Panc1 (cell line): Measurements from ENCODE around the gene CNTN5. TPM values are rescaled to one million over a fixed set of nuclear protein-coding genes. Genes with fewer than 3 reads are reported as not detected.

Experiments used
- ATAC-seq: fragments of 200-7000 bp; cut with Tn5 transposase; 2 replicates; pipeline ENCODE4 v1.9.1; 2020; ENCODE audit warnings: mild to moderate bottlenecking, moderate library complexity
- BruUV-seq: library from RNA; stranded (reverse); fragments of 400-500 nt; replicated peaks from 2 replicates; lab custom pipeline; 2021; lab: Mats Ljungman, UMichigan
- CTCF ChIA-PET: fragments of 300-600 bp; sonication (Branson Sonifier 250); formaldehyde crosslinking; loops from one replicate; lab custom pipeline; 2022; ENCODE audit warnings: antibody characterized with exemption; lab: Charles Lee
- POLR2A ChIA-PET: fragments of 300-600 bp; sonication (Branson Sonifier 250); formaldehyde crosslinking; loops from one replicate; lab custom pipeline; 2022; ENCODE audit warnings: antibody characterized with exemption; lab: Charles Lee
- DNase-seq: peaks from one replicate; pipeline ENCODE4 v3.0.0-alpha.2; 2010; ENCODE audit warnings: low read depth, low spot score
- H3K27ac ChIP-seq: 2 replicates; pipeline ENCODE4 v1.5.1; 2011; ENCODE audit warnings: mild to moderate bottlenecking, low read length, inconsistent platforms
- H3K27me3 ChIP-seq: fragments of 200-500 bp; sonication (Bioruptor generic); 2 replicates; pipeline ENCODE4 v1.6.0; 2014; ENCODE audit warnings: low read length, inconsistent platforms; ENCODE audit not compliant: control insufficient read depth, insufficient read depth
- H3K36me3 ChIP-seq: fragments of 200-500 bp; sonication (Bioruptor generic); 2 replicates; pipeline ENCODE4 v1.5.1; 2014; ENCODE audit warnings: inconsistent platforms, mild to moderate bottlenecking, low read length, moderate library complexity; ENCODE audit not compliant: control insufficient read depth, insufficient read depth
- H3K4me1 ChIP-seq: 2 replicates; pipeline ENCODE4 v1.5.1; 2011; ENCODE audit warnings: inconsistent platforms, mild to moderate bottlenecking, low read length, moderate library complexity; ENCODE audit not compliant: control insufficient read depth, insufficient read depth
- H3K4me3 ChIP-seq, 2 experiments: 2 replicates each; pipeline ENCODE4 v1.5.1; 2011 to 2012; ENCODE audit warnings: low read depth in 2 of 2, low read length in 2 of 2, mild to moderate bottlenecking in 2 of 2, inconsistent platforms in 1 of 2, moderate library complexity in 1 of 2
- H3K9me3 ChIP-seq: fragments of 200-500 bp; sonication (Bioruptor generic); 2 replicates; pipeline ENCODE4 v1.5.1; 2014; ENCODE audit warnings: low read depth, mild to moderate bottlenecking, inconsistent platforms, low read length, moderate library complexity; ENCODE audit not compliant: control insufficient read depth, insufficient read depth
- POLR2AphosphoS5 ChIP-seq: IDR thresholded peaks from 2 replicates; pipeline ENCODE4 v1.6.1; 2012; ENCODE audit warnings: mild to moderate bottlenecking, low read depth, low read length, moderate library complexity
- SIN3A ChIP-seq: IDR thresholded peaks from 2 replicates; pipeline ENCODE4 v1.6.1; 2012; ENCODE audit warnings: low read depth, mild to moderate bottlenecking, low read length, moderate library complexity, borderline replicate concordance; ENCODE audit not compliant: insufficient read depth
- TCF7L2 ChIP-seq: IDR thresholded peaks from 2 replicates; pipeline ENCODE4 v1.6.1; 2011; ENCODE audit warnings: mild to moderate bottlenecking, low read depth, low read length, inconsistent platforms
- in situ Hi-C: cut with HindIII; loops from 2 replicates; pipeline ENCODE4 v1.10.0; 2016; ENCODE audit warnings: low sequenced_read_pairs, low pct_unique_long_range_greater_than_20kb
- intact Hi-C: fragments of 100-400 bp; cut with micrococcal nuclease; formaldehyde crosslinking; loops from one replicate; pipeline ENCODE4 v1.10.0; 2022; ENCODE audit not compliant: unreplicated experiment
- total RNA-seq: library from RNA; stranded (reverse); gene quantifications from one replicate; pipeline ENCODE4 v1.2.1, GENCODE V29; 2021; ENCODE audit not compliant: unreplicated experiment
- TF ChIP-seq, protein P1 (sequence below): fragments of 450-650 bp; IDR thresholded peaks from 2 replicates; pipeline ENCODE4 v1.5.1; 2017; ENCODE audit warnings: mild to moderate bottlenecking
- TF ChIP-seq, protein P2 (sequence below), 2 experiments: IDR thresholded peaks; 2 replicates each; pipeline ENCODE4 v1.6.1; 2011 to 2012; ENCODE audit warnings: low read depth in 2 of 2, control low read depth in 1 of 2, low read length in 1 of 2, mild to moderate bottlenecking in 1 of 2, moderate library complexity in 1 of 2; ENCODE audit not compliant: insufficient read depth in 1 of 2

CNTN5 gene
- total RNA-seq, 1 experiment from 2014 or later = not detected

DNA sequence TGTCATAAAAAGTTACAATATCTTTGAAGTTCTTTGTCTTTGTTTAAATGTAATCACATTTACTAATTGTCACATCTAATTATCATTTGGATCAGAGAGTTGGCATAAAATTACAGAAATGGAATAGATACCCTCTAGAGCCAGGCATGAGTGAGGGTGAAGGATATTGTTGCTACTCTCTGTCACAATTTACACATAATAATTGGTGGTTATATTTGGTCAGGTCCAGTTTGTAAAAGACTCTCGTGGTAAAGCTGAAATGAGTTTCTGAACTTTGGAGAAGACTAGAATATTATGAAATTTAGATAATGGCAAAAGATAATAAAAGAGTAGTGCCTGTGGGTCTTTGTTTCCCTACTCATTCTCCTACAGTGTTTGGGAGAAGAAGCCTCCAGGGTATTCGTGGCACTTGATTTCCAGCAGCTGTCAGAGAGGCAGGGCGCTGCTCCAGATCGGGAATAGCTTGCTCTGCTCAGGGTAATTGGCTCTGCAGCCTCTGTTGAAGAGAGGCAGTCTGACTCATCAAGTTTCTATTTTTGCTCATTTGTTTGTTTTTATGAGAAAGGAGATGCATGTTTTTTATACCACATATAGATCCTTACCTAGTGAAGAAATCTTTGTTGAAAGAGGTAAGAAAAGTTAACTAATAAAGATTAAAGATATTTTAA lies 349.9 kb downstream of the CNTN5 start:
- ATAC-seq (no peak), DNase-seq (no peak)
- Histone ChIP-seq H3K27me3 (no peaks in the 10 kb centered on the region), H3K9me3 (no peaks in the 10 kb centered on the region; the same call in 1 of the 2 replicates), H3K4me1 (no peaks in the 10 kb centered on the region), H3K36me3 (no peaks in the 10 kb centered on the region), H3K4me3 (no peak overlapping the region), H3K27ac (no peak overlapping the region)
- intact Hi-C loops (no loop called here), in situ Hi-C loops (no loop called here)
- no peak for TF ChIP-seq POLR2AphosphoS5
- TF ChIP-seq, protein P1, sequence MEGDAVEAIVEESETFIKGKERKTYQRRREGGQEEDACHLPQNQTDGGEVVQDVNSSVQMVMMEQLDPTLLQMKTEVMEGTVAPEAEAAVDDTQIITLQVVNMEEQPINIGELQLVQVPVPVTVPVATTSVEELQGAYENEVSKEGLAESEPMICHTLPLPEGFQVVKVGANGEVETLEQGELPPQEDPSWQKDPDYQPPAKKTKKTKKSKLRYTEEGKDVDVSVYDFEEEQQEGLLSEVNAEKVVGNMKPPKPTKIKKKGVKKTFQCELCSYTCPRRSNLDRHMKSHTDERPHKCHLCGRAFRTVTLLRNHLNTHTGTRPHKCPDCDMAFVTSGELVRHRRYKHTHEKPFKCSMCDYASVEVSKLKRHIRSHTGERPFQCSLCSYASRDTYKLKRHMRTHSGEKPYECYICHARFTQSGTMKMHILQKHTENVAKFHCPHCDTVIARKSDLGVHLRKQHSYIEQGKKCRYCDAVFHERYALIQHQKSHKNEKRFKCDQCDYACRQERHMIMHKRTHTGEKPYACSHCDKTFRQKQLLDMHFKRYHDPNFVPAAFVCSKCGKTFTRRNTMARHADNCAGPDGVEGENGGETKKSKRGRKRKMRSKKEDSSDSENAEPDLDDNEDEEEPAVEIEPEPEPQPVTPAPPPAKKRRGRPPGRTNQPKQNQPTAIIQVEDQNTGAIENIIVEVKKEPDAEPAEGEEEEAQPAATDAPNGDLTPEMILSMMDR = no peak
- no peak for TF ChIP-seq TCF7L2
- no peak for TF ChIP-seq SIN3A
- TF ChIP-seq, protein P2, sequence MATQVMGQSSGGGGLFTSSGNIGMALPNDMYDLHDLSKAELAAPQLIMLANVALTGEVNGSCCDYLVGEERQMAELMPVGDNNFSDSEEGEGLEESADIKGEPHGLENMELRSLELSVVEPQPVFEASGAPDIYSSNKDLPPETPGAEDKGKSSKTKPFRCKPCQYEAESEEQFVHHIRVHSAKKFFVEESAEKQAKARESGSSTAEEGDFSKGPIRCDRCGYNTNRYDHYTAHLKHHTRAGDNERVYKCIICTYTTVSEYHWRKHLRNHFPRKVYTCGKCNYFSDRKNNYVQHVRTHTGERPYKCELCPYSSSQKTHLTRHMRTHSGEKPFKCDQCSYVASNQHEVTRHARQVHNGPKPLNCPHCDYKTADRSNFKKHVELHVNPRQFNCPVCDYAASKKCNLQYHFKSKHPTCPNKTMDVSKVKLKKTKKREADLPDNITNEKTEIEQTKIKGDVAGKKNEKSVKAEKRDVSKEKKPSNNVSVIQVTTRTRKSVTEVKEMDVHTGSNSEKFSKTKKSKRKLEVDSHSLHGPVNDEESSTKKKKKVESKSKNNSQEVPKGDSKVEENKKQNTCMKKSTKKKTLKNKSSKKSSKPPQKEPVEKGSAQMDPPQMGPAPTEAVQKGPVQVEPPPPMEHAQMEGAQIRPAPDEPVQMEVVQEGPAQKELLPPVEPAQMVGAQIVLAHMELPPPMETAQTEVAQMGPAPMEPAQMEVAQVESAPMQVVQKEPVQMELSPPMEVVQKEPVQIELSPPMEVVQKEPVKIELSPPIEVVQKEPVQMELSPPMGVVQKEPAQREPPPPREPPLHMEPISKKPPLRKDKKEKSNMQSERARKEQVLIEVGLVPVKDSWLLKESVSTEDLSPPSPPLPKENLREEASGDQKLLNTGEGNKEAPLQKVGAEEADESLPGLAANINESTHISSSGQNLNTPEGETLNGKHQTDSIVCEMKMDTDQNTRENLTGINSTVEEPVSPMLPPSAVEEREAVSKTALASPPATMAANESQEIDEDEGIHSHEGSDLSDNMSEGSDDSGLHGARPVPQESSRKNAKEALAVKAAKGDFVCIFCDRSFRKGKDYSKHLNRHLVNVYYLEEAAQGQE (IDR thresholded peaks at IDR 0.05; ENCODE audit: insufficient read depth in 1 of 2, low read depth in 2 of 2, low read length in 1 of 2) = no peak
- CTCF ChIA-PET = no interaction called here
- no TSS peak for BruUV-seq
- POLR2A ChIA-PET = no interaction called here

DNA sequence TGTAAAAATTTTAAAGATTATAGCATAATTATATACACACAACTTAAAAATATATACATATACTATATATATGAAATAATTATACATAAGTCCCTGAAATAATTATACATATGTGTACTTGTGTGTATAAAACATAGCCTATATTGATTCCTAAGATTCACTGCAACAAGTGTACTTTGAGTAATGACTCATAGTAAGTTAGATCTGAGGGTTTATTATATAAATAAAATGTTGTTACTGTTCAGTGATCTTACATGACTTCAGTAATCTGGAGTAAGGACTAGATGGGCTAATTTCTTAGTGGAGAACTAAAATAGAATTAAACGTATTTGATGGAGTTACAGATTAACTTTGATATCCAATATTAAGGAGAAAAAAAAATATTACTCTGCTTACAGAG lies 350.5 kb downstream of the CNTN5 start:
- ATAC-seq = no peak

More for the DNA sequence above, 350.5 kb downstream of the CNTN5 start:
- TF ChIP-seq, protein P1 = no peak
- TF ChIP-seq TCF7L2 (no peak), POLR2AphosphoS5 (no peak), SIN3A (no peak)
- TF ChIP-seq, protein P2 (IDR thresholded peaks at IDR 0.05; ENCODE audit: insufficient read depth in 1 of 2, low read depth in 2 of 2, low read length in 1 of 2) = no peak
- ChIA-PET POLR2A (no interaction called here), CTCF (no interaction called here)
- Histone ChIP-seq H3K27ac (no peak overlapping the region), H3K9me3 (no peaks in the 10 kb centered on the region; the same call in 1 of the 2 replicates), H3K36me3 (no peaks in the 10 kb centered on the region), H3K4me1 (no peaks in the 10 kb centered on the region), H3K4me3 (no peak overlapping the region), H3K27me3 (no peaks in the 10 kb centered on the region)
- BruUV-seq = no TSS peak
- intact Hi-C loops (no loop called here), in situ Hi-C loops (no loop called here)
- DNase-seq = no peak
